Gastroesophageal sphincter (tissue), 3 donors: ENCODE results near the gene IL36A.

ENCODE experiments used
- CTCF ChIP-seq, 4 experiments: fragments of 200-600 bp in 2 of 4; fragments of 450-650 bp in 2 of 4; sonication (generic) in 1 of 4; IDR thresholded peaks; one replicate each; pipeline ENCODE4 v1.5.1; 2017 to 2019; ENCODE audit warnings: antibody characterized with exemption in 4 of 4, mild to moderate bottlenecking in 2 of 4, moderate library complexity in 2 of 4
- POLR2AphosphoS5 ChIP-seq: sonication (generic); formaldehyde crosslinking; IDR thresholded peaks from one replicate; pipeline ENCODE4 v1.6.1; 2017; ENCODE audit warnings: antibody characterized with exemption

GRCh38 chr2:113009622-113010021, 4.4 kb downstream of the IL36A start:
- TF ChIP-seq CTCF (IDR thresholded peaks at IDR 0.05) (no peak), POLR2AphosphoS5 (no peak)
